Transverse colon (tissue), 4 donors: ENCODE data around the gene PNKD.

Experiments
- CTCF ChIP-seq, 5 experiments: fragments of 200-600 bp in 3 of 5; fragments of 450-650 bp in 2 of 5; sonication (generic) in 3 of 5; IDR thresholded peaks; 1 replicate in 2 of 5; 2 replicates in 3 of 5; pipeline ENCODE4 v1.5.1; 2016 to 2017; ENCODE audit warnings: antibody characterized with exemption in 5 of 5, inconsistent platforms in 3 of 5, mild to moderate bottlenecking in 2 of 5, moderate library complexity in 1 of 5
- POLR2A ChIP-seq: fragments of 450-650 bp; IDR thresholded peaks from one replicate; pipeline ENCODE4 v1.6.1; 2016; ENCODE audit warnings: antibody characterized with exemption, mild to moderate bottlenecking, moderate library complexity
- POLR2AphosphoS5 ChIP-seq, 3 donors: sonication (generic); formaldehyde crosslinking; IDR thresholded peaks; one replicate each; pipeline ENCODE4 v1.6.1; 2016; ENCODE audit warnings: antibody characterized with exemption in 3 of 3

GRCh38 chr2:218300141-218300540 lies 29.8 kb downstream of the PNKD start:
- TF ChIP-seq CTCF (IDR thresholded peaks at IDR 0.05) (no peak), POLR2A (no peak), POLR2AphosphoS5 (IDR thresholded peaks at IDR 0.05) (no peak)
